Fibroblast of pulmonary artery (primary cell): ENCODE results near the gene SRGAP1.

Source experiments
- DNase-seq: peaks from one replicate; pipeline ENCODE4 v3.0.0-alpha.2; 2010; ENCODE audit warnings: low read depth
- H3K4me3 ChIP-seq: replicated peaks from 2 replicates; pipeline ENCODE4 v1.5.1; 2011; ENCODE audit warnings: low read depth, mild to moderate bottlenecking, control low read depth, low read length, moderate library complexity
- TF ChIP-seq, protein P1 (sequence below): IDR thresholded peaks from 2 replicates; pipeline ENCODE4 v1.5.1; 2011; ENCODE audit warnings: mild to moderate bottlenecking, control low read depth, low read length, inconsistent platforms; ENCODE audit errors: missing control alignments

The SRGAP1 gene

DNA sequence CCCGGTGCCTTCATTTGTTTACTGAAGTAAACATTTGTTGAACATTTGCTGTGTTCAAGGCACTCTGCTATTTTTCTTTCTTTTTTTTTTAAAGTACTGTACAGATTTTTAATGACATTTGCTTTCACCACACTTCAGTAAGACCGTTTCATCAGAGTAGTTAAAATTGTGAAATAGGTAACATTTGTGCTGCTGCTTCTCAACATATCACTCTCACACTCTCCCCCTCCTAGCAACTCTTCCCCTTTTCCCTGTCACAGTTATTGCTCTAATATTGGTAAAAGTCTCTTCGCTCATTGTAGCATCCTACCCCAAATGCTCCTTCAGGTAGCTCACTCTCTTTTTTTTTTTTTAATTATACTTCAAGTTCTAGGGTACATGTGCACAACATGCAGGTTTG is 49.6 kb downstream of the SRGAP1 start:
- TF ChIP-seq, protein P1, sequence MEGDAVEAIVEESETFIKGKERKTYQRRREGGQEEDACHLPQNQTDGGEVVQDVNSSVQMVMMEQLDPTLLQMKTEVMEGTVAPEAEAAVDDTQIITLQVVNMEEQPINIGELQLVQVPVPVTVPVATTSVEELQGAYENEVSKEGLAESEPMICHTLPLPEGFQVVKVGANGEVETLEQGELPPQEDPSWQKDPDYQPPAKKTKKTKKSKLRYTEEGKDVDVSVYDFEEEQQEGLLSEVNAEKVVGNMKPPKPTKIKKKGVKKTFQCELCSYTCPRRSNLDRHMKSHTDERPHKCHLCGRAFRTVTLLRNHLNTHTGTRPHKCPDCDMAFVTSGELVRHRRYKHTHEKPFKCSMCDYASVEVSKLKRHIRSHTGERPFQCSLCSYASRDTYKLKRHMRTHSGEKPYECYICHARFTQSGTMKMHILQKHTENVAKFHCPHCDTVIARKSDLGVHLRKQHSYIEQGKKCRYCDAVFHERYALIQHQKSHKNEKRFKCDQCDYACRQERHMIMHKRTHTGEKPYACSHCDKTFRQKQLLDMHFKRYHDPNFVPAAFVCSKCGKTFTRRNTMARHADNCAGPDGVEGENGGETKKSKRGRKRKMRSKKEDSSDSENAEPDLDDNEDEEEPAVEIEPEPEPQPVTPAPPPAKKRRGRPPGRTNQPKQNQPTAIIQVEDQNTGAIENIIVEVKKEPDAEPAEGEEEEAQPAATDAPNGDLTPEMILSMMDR = no peak
- no peak overlapping the region for H3K4me3 ChIP-seq
- DNase-seq = peak; percentile 25

DNA sequence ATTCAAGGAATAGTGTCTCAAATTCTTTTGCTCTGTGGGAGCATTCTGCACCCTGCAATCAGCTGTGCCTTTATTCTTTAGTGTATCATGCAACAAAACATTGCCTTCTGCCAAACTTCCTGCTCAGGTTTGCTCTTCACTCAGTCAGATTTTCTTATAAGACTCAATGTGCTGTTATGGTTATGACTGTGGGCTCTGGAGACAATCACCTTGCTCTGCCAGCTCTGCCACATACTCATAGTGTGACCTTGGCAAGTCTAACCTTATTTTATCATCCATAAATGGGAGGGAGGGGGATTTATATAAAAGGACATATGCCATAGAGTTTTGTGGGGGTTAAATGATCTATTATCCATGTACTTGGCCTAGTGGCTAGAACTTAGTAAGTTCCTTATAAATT is 51.3 kb downstream of the SRGAP1 start:
- TF ChIP-seq, protein P1 = no peak
- DNase-seq = no peak
- H3K4me3 ChIP-seq = no peak overlapping the region

DNA sequence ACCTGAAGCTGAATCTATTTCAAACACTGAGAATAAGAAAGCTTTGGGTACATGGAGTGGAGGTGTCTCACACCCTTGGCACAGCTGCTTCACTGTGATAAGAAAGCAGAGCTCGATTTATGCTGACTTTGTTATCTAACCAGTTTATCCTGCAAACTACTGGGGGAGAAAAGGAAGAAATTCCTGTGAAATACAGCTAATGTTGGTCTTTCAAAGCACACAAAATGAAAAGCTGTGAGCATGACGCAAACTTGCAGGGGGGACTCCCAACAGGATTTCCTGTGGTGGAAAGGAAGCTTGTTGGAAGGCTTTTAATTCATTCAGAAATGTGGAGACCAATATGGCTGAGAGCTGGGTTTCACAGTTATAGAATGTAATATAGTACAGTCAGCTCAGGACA is 53.4 kb downstream of the SRGAP1 start:
- peak overlapping the region; percentile 27 for H3K4me3 ChIP-seq
- TF ChIP-seq, protein P1 = no peak
- peak; percentile 88 for DNase-seq

DNA sequence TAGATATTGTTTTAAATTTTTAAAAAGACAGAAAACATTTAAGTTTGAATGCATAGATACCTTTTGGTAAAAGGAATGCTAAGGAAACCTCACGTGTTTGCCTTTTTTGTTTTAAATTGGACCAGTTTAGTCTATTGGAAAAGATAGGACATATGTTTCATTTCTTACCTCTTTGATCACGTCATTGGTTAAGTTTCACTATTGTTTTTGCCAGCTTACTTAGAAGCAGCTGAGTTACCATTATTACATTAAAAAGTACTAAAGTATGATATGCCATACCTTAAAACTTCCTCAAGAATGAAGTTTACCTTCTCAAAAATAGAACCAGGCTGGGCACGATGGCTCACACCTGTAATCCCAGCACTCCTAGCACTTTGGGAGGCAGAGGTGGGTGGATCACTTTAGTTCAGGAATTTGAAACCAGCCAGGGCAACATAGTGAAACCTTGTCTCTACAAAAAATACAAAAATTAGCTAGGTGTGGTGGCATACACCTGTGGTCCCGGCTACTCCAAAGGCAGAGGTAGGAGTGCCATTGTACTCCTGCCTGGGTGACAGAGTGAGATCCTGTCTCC is 54.4 kb downstream of the SRGAP1 start:
- no peak for DNase-seq
- TF ChIP-seq, protein P1 = no peak
- no peak overlapping the region for H3K4me3 ChIP-seq

DNA sequence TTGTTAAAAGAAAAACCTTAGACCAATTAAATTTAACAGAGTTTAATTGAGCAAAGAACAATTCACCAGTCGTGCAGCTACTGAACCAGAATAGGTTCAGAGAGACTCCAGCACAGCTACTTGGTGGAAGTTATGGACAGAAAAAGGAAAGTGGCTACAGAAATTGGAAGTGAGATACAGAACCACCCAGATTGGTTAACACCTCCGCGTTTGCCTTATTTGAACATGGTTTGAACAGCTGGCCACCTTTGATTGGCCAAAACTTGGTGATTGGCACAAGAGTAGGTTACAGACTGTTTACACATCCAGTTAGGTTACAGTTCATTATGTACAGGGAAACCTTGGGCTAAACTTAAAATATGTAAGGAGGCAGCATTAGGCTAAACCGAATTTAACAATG is 54.9 kb downstream of the SRGAP1 start:
- TF ChIP-seq, protein P1 = no peak
- DNase-seq = no peak
- no peak overlapping the region for H3K4me3 ChIP-seq

DNA sequence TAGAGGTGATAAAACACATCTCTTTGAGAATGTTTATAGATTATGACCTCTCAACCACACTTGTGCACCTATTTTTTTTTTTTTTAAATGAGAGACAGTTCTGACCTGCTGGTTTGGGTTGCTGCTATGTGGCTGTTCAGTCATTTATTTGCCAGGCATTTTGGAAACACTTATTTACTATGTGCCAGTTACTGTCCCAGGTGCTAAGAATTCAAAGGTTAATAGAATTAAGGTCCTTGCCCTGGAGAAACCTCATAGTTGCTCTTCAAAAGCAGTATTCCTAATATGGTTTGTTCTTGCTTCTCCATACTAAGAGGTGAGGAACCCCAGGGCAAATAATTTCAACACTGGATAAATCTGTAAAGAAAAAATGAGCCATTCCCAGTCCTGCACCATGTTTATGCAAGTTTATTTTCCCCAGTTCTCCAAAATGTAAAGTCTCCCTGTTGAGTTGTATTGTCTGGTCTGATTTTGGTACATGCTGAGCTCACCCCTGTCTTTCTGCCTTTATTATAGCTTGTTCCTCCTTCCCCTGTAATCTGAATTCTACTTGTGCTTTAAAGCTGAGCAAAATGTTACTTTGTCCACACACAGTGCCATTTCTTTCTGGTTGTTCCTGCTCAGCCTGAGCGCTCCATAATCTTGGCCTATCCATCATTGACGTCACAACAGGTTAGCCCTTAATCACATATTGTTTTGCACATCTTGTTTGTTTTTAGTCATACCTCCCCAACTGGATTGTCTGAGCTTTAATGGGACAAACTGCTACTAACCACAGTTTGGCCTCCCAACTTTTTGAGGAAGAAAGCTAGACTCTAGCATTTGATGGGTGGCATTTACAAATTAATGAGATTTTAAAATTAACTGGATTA is 56.7 kb downstream of the SRGAP1 start:
- DNase-seq = no peak
- TF ChIP-seq, protein P1 = no peak
- H3K4me3 ChIP-seq = no peak overlapping the region
